Measurements from ENCODE around the gene MYDGF. TPM values are rescaled to one million over a fixed set of nuclear protein-coding genes. Genes with fewer than 3 reads are reported as not detected.

The MYDGF gene
- polyA plus RNA-seq, 1 donor from 2014 or later = 73.2 TPM

DNA sequence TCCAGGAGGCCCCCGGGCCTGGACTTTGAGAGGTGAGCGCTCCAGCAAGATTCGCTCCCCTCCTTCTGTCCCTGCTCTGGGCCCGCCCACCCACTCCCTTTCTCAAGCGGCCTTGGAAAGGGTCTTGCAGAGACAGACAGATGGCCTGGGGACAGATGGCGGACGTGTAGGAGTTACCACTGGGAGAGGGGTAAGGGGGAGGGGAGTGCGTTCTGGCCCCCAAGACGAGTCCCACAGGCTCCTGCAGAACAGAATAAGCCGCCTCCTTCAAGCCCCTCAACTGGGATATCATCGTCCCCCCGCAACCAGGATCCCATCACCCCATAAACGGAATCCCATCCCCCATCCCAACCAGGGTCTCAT lies 34.4 kb downstream of the MYDGF start:
- Histone ChIP-seq H3K4me2 (ENCODE audit: low read length) (no peak overlapping the region), H3K79me2 (replicated peaks; ENCODE audit: insufficient read depth, low read length) (no peaks in the 10 kb centered on the region), H3K27ac (ENCODE audit: low read length) (no peak overlapping the region), H3K36me3 (ENCODE audit: insufficient read depth, low read length) (no peaks in the 10 kb centered on the region), H3K9me3 (ENCODE audit: low read length) (no peaks in the 10 kb centered on the region), H3F3A (ENCODE audit: insufficient read depth, low read length, poor library complexity, severe bottlenecking) (no peaks in the 10 kb centered on the region), H3K9ac (ENCODE audit: low read length) (peak overlapping the region; percentile 55), H3K27me3 (ENCODE audit: insufficient read depth, low read depth, low read length) (peaks cover 8% of the 10 kb centered on the region), H3K4me3 (ENCODE audit: low read length) (peak overlapping the region; percentile 63), H4K20me1 (ENCODE audit: insufficient read depth) (no peaks in the 10 kb centered on the region), H2AFZ (ENCODE audit: low read depth, low read length) (peak overlapping the region; percentile 8), H3K9me2 (ENCODE audit: insufficient read depth, low read length) (no peaks in the 10 kb centered on the region)
- TF ChIP-seq, protein P1, sequence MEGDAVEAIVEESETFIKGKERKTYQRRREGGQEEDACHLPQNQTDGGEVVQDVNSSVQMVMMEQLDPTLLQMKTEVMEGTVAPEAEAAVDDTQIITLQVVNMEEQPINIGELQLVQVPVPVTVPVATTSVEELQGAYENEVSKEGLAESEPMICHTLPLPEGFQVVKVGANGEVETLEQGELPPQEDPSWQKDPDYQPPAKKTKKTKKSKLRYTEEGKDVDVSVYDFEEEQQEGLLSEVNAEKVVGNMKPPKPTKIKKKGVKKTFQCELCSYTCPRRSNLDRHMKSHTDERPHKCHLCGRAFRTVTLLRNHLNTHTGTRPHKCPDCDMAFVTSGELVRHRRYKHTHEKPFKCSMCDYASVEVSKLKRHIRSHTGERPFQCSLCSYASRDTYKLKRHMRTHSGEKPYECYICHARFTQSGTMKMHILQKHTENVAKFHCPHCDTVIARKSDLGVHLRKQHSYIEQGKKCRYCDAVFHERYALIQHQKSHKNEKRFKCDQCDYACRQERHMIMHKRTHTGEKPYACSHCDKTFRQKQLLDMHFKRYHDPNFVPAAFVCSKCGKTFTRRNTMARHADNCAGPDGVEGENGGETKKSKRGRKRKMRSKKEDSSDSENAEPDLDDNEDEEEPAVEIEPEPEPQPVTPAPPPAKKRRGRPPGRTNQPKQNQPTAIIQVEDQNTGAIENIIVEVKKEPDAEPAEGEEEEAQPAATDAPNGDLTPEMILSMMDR (IDR thresholded peaks at IDR 0.05; ENCODE audit: poor library complexity, severe bottlenecking) = no peak
- TF ChIP-seq SMC3 (conservative IDR thresholded peaks at IDR 0.05; ENCODE audit: poor library complexity) (no peak), TAF1 (IDR thresholded peaks at IDR 0.05; ENCODE audit: low read depth) (no peak), EZH2 (IDR thresholded peaks at IDR 0.05; ENCODE audit: borderline replicate concordance, insufficient read depth, low read length, poor library complexity, severe bottlenecking) (no peak), MXI1 (conservative IDR thresholded peaks at IDR 0.05; ENCODE audit: poor library complexity, severe bottlenecking) (no peak), POLR2AphosphoS5 (IDR thresholded peaks at IDR 0.05) (no peak), EP300 (conservative IDR thresholded peaks at IDR 0.05; ENCODE audit: poor library complexity, severe bottlenecking) (no peak), RAD21 (conservative IDR thresholded peaks at IDR 0.05) (no peak)
- TF ChIP-seq, protein P2, sequence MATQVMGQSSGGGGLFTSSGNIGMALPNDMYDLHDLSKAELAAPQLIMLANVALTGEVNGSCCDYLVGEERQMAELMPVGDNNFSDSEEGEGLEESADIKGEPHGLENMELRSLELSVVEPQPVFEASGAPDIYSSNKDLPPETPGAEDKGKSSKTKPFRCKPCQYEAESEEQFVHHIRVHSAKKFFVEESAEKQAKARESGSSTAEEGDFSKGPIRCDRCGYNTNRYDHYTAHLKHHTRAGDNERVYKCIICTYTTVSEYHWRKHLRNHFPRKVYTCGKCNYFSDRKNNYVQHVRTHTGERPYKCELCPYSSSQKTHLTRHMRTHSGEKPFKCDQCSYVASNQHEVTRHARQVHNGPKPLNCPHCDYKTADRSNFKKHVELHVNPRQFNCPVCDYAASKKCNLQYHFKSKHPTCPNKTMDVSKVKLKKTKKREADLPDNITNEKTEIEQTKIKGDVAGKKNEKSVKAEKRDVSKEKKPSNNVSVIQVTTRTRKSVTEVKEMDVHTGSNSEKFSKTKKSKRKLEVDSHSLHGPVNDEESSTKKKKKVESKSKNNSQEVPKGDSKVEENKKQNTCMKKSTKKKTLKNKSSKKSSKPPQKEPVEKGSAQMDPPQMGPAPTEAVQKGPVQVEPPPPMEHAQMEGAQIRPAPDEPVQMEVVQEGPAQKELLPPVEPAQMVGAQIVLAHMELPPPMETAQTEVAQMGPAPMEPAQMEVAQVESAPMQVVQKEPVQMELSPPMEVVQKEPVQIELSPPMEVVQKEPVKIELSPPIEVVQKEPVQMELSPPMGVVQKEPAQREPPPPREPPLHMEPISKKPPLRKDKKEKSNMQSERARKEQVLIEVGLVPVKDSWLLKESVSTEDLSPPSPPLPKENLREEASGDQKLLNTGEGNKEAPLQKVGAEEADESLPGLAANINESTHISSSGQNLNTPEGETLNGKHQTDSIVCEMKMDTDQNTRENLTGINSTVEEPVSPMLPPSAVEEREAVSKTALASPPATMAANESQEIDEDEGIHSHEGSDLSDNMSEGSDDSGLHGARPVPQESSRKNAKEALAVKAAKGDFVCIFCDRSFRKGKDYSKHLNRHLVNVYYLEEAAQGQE (IDR thresholded peaks at IDR 0.05; ENCODE audit: borderline replicate concordance) = no peak

DNA sequence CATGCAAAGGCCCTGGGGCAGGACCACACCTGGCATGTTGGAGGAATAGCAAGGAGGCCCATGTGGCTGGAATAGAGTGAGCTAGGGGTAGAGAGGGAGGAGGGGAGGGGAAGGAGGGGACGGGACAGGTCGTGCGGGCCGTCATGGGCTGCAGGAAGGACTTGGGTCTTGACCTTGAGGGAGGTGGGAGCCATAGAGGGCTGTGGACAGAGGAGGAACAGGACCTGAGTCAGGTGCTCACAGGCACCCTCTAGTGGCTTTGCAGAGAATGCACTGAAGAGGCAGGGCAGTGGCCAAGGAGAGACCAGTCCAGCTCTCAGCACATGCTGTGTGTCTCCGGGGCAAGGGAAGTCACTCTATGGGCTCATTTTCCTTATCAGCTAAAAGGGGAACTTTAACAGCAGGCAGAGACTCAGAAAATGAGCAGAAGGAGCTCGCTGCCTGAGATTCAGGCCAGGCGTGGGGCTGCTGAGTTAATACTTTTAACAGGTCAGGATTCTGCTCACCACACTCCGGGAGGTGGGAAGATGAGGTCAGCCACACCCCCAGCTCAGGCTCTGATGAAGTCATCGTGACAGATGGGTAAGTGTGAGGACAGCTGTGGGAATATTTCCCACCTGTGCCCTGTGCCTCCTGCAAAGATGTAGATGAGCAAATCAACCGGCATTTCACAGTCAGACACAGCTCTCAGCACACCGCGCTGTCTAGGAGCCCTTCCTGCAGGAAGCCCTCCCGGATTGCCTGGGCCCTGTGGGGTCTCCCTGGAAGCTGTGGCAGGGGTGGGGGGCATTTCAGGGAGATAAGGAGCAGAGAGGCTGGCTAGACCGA lies 36.8 kb downstream of the MYDGF start:
- Histone ChIP-seq H3K4me2 (ENCODE audit: low read length) (no peak overlapping the region), H3K27ac (ENCODE audit: low read length) (no peak overlapping the region), H3K4me3 (ENCODE audit: low read length) (no peak overlapping the region), H3K36me3 (ENCODE audit: insufficient read depth, low read length) (no peaks in the 10 kb centered on the region), H3K27me3 (ENCODE audit: insufficient read depth, low read depth, low read length) (peaks cover 8% of the 10 kb centered on the region), H2AFZ (ENCODE audit: low read depth, low read length) (no peak overlapping the region), H3K9me3 (ENCODE audit: low read length) (no peaks in the 10 kb centered on the region), H3F3A (ENCODE audit: insufficient read depth, low read length, poor library complexity, severe bottlenecking) (no peaks in the 10 kb centered on the region), H4K20me1 (ENCODE audit: insufficient read depth) (no peaks in the 10 kb centered on the region), H3K9ac (ENCODE audit: low read length) (no peak overlapping the region), H3K79me2 (replicated peaks; ENCODE audit: insufficient read depth, low read length) (no peaks in the 10 kb centered on the region), H3K9me2 (ENCODE audit: insufficient read depth, low read length) (no peaks in the 10 kb centered on the region)
- TF ChIP-seq, protein P1 (IDR thresholded peaks at IDR 0.05; ENCODE audit: poor library complexity, severe bottlenecking) = peak; percentile 37
- no peak for TF ChIP-seq MXI1 (conservative IDR thresholded peaks at IDR 0.05; ENCODE audit: poor library complexity, severe bottlenecking)
